IPS-18a (cell line): Measurements from ENCODE around the gene ACADM.
"Not testable (repeated sequence)": the region's sequence is repeated elsewhere in the genome, so short reads cannot be mapped to it uniquely, and the experiment has no call there.

Experiments used
- H3K27ac ChIP-seq: one replicate; pipeline ENCODE4 v1.5.1; 2013; ENCODE audit warnings: low read length
- H3K27me3 ChIP-seq: one replicate; pipeline ENCODE4 v1.6.1; 2013; ENCODE audit warnings: mild to moderate bottlenecking, low read length; ENCODE audit not compliant: control insufficient read depth, insufficient read depth
- H3K36me3 ChIP-seq: one replicate; pipeline ENCODE4 v1.6.1; 2013; ENCODE audit warnings: low read depth, low read length; ENCODE audit not compliant: control insufficient read depth
- H3K4me1 ChIP-seq: one replicate; pipeline ENCODE4 v1.6.1; 2013; ENCODE audit warnings: low read depth, low read length; ENCODE audit not compliant: control insufficient read depth
- H3K4me3 ChIP-seq: one replicate; pipeline ENCODE4 v1.5.1; 2013; ENCODE audit warnings: low read length
- H3K9ac ChIP-seq: one replicate; pipeline ENCODE4 v1.6.1; 2013; ENCODE audit warnings: mild to moderate bottlenecking, low read length, moderate library complexity
- H3K9me3 ChIP-seq: one replicate; pipeline ENCODE4 v1.6.1; 2013; ENCODE audit warnings: low read depth, low read length; ENCODE audit not compliant: control insufficient read depth

The ACADM gene

DNA sequence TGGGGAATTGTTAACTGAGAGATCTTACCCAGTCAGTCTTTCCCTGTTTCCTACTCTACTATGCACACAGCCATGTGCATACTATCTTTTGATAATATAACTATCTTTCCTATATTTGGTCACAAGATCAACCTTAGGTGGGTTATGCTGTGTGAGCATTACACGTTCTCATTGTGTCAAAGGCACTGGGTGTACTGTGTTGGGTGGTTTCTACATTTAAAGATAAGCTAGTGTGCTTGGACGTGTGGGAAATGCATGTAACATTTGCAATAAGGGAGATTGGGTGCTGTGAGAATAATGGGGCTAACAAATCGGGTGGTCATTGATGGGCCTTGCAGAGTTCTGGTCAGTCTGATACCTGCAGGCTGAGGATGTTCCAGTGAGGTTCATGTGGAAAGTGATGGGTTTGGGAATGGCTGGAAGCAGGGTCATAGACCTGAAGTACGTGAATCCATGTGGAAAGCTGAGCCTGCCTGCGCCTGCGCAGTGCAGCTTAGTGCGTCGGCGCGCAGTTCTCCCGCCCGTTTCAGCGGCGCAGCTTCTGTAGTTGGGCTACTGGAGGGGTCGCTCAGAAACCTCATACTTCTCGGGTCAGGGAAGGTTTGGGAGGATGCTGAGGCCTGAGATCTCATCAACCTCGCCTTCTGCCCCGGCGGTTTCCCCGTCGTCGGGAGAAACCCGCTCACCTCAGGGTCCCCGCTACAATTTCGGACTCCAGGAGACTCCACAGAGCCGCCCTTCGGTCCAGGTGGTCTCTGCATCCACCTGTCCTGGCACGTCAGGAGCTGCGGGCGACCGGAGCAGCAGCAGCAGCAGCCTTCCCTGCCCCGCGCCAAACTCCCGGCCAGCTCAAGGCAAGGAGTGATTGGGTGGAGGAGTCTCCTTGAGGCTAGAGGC, 72.1 kb downstream of the ACADM start, which contains the start of gene MSH4:
MSH4 (plus strand) TSS at position 507 of the 897 bp plus-strand sequence; CDS start at position 611, 104 bp downstream.
- no peak within 1 kb of the TSS for H3K4me3 ChIP-seq
- H3K4me1 ChIP-seq: no peaks in the 10 kb centered on the region
- H3K27me3 ChIP-seq: no peaks in the 10 kb centered on the region
- H3K27ac ChIP-seq: no peak within 1 kb of the TSS
- H3K36me3 ChIP-seq: peaks cover 49% of the 10 kb centered on the region
- H3K9me3 ChIP-seq: no peaks in the 10 kb centered on the region
- no peak within 1 kb of the TSS for H3K9ac ChIP-seq

DNA sequence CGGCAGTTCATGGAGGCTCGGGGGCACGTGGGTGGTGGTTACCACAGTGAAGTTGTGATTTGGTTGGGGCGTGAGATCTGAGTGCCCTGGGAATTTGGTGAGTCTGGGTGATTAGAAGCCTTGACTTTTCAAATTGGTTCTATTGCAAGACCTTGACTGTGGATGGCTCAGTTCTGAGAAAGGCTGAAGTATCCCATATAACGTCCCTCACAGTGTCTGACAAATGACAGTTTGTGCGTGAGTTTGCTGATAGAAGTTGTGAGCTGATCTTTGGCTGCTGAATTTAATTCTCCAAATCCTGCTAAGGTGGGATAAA, 72.7 kb downstream of the ACADM start:
- H3K9me3 ChIP-seq: no peaks in the 10 kb centered on the region
- H3K27ac ChIP-seq: no peak overlapping the region
- no peak overlapping the region for H3K4me3 ChIP-seq
- no peak overlapping the region for H3K9ac ChIP-seq
- no peaks in the 10 kb centered on the region for H3K27me3 ChIP-seq
- H3K36me3 ChIP-seq: peaks cover 43% of the 10 kb centered on the region
- H3K4me1 ChIP-seq: no peaks in the 10 kb centered on the region

DNA sequence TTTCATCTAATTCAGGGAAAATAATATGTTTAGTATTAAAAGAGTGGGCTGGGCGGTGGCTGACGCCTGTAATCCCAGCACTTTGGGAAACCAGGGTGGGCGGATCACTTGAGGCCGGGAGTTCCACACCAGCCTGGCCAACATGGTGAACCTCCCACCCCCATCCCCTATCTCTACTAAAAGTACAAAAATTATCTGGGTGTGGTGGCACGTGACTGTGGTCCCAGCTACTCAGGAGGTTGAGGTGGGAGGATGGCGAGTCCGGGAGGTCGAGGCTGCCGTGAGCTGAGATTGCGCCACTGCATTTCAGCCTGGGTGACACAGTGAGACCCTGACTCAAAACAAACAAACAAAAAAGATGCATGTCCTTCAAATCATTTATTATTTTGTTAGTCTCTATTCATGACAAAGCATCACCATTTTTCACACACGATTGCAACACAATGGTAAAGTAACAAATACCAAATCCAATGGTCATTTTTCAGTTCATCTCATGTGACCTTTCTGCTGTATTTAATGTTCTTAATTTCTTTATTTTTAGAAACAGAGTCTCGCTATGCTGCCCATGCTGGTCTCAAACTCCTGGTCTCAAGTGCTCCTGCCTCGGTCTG, 73.2 kb downstream of the ACADM start:
- H3K9ac ChIP-seq: no peak overlapping the region
- no peak overlapping the region for H3K27ac ChIP-seq
- no peak overlapping the region for H3K4me3 ChIP-seq
- no peaks in the 10 kb centered on the region for H3K27me3 ChIP-seq
- no peaks in the 10 kb centered on the region for H3K9me3 ChIP-seq
- peaks cover 38% of the 10 kb centered on the region for H3K36me3 ChIP-seq
- H3K4me1 ChIP-seq: no peaks in the 10 kb centered on the region

DNA sequence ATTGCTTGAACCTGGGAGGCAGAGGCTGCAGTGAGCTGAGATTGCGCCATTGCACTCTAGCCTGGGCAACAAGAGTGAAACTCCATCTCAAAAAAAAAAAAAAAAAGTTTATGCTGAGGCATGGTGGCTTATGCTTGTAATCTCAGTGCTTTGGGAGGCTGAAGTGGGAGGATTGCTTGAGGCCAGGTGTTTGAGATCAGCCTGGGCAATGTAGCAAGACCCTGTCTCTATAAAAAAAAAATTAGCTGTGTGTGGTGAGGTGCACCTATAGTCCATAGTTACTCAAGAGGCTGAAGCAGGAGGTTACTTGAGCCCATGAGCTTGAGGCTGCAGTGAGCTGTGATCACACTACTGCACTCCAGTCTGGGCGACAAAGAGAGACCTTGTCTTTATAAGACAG, 77.0 kb downstream of the ACADM start:
- H3K27ac ChIP-seq, H3K27me3 ChIP-seq, H3K36me3 ChIP-seq, H3K4me3 ChIP-seq, H3K9me3 ChIP-seq, H3K4me1 ChIP-seq, H3K9ac ChIP-seq: not testable (repeated sequence)

DNA sequence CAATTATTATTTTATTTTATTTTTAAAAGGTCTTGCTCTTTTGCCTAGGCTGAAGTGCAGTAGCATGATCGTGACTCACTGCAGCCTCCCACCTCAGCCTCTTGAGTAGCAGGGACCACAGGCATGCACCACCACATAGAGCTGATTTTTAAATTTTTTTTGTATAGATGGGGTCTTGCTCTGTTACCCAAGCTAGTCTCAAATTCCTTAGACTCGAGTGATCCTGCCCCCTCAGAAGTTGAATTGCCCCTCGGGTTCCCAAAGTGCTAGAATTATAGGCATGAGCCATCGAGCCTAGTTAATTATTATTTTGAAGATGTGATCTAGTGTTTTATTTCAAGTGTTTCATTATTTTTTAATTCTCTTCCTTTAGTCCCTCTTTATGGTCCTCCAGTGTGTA, 84.4 kb downstream of the ACADM start:
- Histone ChIP-seq H3K4me3 (no peak overlapping the region), H3K27ac (no peak overlapping the region), H3K9ac (no peak overlapping the region), H3K9me3 (no peaks in the 10 kb centered on the region), H3K27me3 (no peaks in the 10 kb centered on the region), H3K4me1 (no peaks in the 10 kb centered on the region), H3K36me3 (no peaks in the 10 kb centered on the region)

DNA sequence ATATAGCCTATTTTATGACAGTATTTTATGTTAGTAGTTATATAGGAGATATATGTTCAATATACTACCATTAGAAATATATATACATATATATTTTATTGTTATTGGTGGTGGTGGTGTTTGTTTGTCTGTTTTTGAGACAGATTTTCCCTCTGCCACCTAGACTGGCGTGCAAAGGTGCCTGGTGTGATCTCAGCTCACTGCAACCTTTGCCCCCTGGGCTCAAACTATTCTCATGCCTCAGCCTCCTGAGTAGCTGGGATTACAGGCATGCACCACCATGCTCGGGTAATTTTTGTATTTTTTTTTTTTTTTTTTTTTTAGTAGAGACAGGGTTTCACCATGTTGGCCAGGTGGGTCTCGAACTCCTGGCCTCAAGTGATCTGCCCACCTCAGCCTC, 85.6 kb downstream of the ACADM start:
- H3K4me1 ChIP-seq, H3K9me3 ChIP-seq, H3K36me3 ChIP-seq, H3K27ac ChIP-seq, H3K27me3 ChIP-seq, H3K9ac ChIP-seq, H3K4me3 ChIP-seq: not testable (repeated sequence)

DNA sequence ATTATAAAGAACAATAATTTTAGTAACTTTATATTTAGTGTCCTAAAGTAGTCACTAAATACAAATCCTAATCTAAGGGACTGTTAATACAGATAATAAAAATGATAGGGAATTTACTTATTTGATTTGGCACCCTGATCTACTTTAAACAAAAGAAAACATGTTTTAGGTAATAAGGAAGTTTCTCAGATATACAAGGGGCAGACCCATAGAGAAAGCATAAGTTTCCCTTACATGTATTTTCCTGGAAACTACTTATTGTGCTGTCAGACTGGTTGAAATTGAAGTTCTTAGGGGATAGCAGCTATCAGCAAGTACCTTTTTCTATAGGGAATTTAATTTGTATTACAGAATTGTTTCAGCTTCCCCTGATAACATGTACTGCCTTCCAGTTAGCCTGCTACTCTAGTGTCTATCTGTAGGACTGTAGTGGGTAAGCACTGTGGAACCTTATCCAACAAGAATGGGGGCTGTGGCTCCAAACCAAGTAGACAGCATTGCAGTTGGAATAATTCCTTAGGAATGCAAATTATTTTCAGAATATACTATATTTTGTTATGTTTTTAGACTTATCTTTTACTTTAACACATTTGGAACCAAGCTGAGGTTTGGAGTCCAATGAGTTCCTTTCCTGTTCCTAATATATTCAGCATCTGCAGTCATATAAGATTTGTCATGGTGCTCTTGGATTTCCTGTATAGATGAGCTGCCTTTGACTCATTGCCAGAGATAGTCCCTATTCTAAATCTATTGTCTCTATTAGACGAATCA, 86.9 kb downstream of the ACADM start:
- no peak overlapping the region for H3K9ac ChIP-seq
- no peaks in the 10 kb centered on the region for H3K36me3 ChIP-seq
- H3K4me3 ChIP-seq: no peak overlapping the region
- H3K9me3 ChIP-seq: no peaks in the 10 kb centered on the region
- no peak overlapping the region for H3K27ac ChIP-seq
- no peaks in the 10 kb centered on the region for H3K27me3 ChIP-seq
- H3K4me1 ChIP-seq: no peaks in the 10 kb centered on the region

DNA sequence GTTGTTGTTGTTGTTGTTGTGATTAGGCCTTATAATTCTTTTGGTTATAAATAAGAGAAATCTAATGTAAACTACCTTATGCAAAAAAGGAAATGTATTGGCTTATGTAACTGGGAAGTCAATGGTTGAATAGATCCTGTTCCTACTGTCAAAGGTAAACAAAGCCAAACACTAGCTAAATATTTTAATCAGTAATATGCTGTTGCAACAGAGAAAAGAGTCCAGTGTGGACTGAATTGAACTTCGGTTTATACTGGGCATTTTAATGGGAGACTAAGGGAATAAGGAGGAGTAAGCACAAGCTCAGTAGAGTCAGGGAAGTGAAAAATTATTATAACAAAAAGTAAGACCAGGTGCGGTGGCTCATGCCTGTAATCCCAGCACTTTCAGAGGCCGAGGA, 87.6 kb downstream of the ACADM start:
- no peaks in the 10 kb centered on the region for H3K27me3 ChIP-seq
- H3K9ac ChIP-seq: no peak overlapping the region
- H3K27ac ChIP-seq: no peak overlapping the region
- H3K9me3 ChIP-seq: no peaks in the 10 kb centered on the region
- H3K4me3 ChIP-seq: no peak overlapping the region
- H3K36me3 ChIP-seq: no peaks in the 10 kb centered on the region
- H3K4me1 ChIP-seq: no peaks in the 10 kb centered on the region
